Type B pancreatic cell (in vitro differentiated cells): ENCODE data around the gene RPS23. TPM values are rescaled to one million over a fixed set of nuclear protein-coding genes. Genes with fewer than 3 reads are reported as not detected.
"Not testable (repeated sequence)": the region's sequence is repeated elsewhere in the genome, so short reads cannot be mapped to it uniquely, and the experiment has no call there.

ENCODE experiments used
- DNase-seq: peaks from one replicate; pipeline ENCODE4 v3.0.0; 2021; ENCODE audit warnings: mixed read lengths; ENCODE audit not compliant: unreplicated experiment; ENCODE audit errors: extremely low spot score
- H3K27ac Mint-ChIP-seq: 2 replicates; pipeline ENCODE4 v1.8.0; 2021; ENCODE audit warnings: mild to moderate bottlenecking, mixed read lengths
- H3K27me3 Mint-ChIP-seq: 2 replicates; pipeline ENCODE4 v1.8.0; 2021; ENCODE audit warnings: mixed read lengths
- H3K36me3 Mint-ChIP-seq: 2 replicates; pipeline ENCODE4 v1.8.0; 2021; ENCODE audit warnings: mixed read lengths
- H3K4me1 Mint-ChIP-seq: one replicate; pipeline ENCODE4 v1.8.0; 2021; ENCODE audit warnings: mixed read lengths; ENCODE audit not compliant: unreplicated experiment
- H3K4me3 Mint-ChIP-seq: 2 replicates; pipeline ENCODE4 v1.8.0; 2021; ENCODE audit warnings: mild to moderate bottlenecking, mixed read lengths
- H3K9me3 Mint-ChIP-seq: 2 replicates; pipeline ENCODE4 v1.8.0; 2021; ENCODE audit warnings: mixed read lengths
- CTCF ChIP-seq: fragments of 200-600 bp; sonication (generic); conservative IDR thresholded peaks from 2 replicates; pipeline ENCODE4 v1.5.0; 2021; ENCODE audit warnings: antibody characterized with exemption, mild to moderate bottlenecking
- total RNA-seq: library from RNA; stranded (reverse); gene quantifications from 2 replicates; pipeline ENCODE4 v1.2.1, GENCODE V29; 2021; ENCODE audit warnings: low replicate concordance

Gene RPS23
- total RNA-seq, 1 donor from 2014 or later = 2,642 TPM

DNA sequence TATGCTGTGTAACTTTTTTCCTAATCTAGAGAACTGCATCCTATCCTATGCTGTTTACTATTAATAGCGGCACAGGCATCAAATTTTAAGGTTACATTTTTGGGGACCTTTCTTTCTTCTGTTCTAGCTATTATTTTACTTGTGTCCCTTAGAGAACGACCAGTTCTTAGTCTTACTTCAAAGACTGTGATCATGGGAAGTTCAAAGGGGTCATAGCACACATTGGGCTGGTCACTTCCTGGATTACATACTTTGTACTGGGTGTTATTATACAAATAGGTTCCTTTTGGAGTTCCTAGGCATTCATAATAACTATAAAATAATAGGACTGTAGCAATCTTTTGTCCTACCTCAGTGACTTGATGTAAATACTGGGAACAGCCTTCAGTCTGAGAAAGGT lies 8.8 kb downstream of the RPS23 start:
- Mint-ChIP-seq H3K4me1 (peaks cover 12% of the 10 kb centered on the region), H3K36me3 (peaks cover 45% of the 10 kb centered on the region)
- not testable (repeated sequence) for H3K9me3 Mint-ChIP-seq, DNase-seq, H3K27me3 Mint-ChIP-seq, H3K27ac Mint-ChIP-seq, H3K4me3 Mint-ChIP-seq

DNA sequence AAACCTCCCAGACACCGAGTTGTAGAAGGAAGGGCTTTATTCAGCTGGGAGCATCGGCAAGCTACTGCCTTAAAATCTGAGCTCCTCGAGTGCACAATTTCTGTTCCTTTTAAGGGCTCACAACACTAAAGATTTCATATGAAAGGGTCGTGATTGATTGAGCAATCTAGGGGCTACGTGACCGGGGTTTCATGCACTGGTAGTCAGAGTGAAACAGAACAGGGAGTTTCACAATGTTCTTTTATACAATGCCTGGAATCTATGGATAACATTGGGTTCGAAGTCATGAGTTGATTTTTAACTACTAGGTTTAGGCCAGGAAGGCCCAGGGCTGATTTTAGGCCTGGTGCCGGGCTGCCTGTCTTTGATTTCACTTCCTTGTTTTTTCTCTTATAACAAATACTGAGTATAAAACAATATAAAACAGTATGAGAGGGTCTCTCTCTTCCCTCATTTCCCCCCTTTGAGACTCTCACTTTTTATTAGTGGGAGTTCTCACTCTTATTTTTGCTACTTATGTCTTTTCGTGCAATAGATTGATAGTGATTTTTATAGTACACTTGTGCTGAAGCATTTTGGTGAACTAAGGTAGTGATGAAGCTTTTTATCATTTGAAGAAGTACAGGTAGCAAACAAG lies 10.7 kb downstream of the RPS23 start:
- not testable (repeated sequence) for H3K4me1 Mint-ChIP-seq, H3K27ac Mint-ChIP-seq, H3K4me3 Mint-ChIP-seq, H3K9me3 Mint-ChIP-seq, H3K27me3 Mint-ChIP-seq, DNase-seq
- H3K36me3 Mint-ChIP-seq = peaks cover 30% of the 10 kb centered on the region

DNA sequence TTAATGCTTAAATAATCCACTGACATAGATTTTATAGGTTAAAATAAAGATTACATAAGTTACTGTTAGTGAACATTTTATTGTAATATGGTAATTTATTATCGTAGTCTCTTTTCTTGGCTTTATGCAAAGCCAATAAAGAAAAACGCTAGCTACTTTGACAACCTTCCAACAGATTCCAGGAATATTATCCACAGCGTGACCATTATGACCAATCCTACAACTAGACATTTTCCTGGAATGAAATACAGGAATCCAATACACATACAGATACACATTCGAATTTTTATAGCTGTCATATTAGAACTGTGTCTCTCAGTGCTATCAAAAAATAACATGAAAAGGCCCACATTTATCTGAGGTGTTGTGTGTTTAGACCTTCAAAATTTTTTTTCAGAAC lies 13.1 kb downstream of the RPS23 start:
- no peak for TF ChIP-seq CTCF
- Mint-ChIP-seq H3K27me3 (no peaks in the 10 kb centered on the region), H3K36me3 (peaks cover 22% of the 10 kb centered on the region), H3K4me1 (no peaks in the 10 kb centered on the region), H3K4me3 (no peak overlapping the region), H3K27ac (no peak overlapping the region), H3K9me3 (peaks cover 4% of the 10 kb centered on the region)
- no peak for DNase-seq

DNA sequence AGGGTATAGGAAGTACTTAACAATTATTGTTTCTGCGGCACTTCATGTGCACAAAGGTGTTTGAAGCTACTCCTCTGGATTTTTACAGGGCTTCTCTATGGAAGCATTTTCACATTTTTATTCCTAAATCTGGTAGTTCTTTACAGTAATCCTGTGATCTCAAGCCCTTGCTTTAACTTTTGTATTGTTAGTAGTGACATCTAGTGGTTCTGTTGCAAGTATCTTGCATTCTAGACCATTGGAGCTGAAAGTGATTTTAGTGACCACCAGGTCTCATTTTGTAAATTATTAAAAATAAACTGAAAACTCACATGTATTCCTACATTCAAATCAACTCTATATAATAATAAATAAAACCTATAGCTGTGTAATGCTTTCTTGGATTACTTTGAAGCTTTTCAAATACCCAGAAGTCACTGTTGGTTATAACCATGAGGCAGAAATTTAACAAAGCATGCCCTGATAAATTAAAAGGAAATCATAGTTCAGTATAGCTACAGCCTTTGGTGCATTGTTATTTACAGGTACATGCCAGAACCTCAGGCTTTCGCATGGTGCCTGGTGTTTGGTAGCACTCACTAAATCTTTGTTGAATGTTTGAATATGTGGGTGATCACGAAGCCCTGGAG lies 18.9 kb downstream of the RPS23 start:
- DNase-seq = no peak
- Mint-ChIP-seq H3K36me3 (no peaks in the 10 kb centered on the region), H3K27ac (no peak overlapping the region), H3K27me3 (no peaks in the 10 kb centered on the region), H3K4me1 (peaks cover 4% of the 10 kb centered on the region), H3K9me3 (no peaks in the 10 kb centered on the region), H3K4me3 (no peak overlapping the region)
- TF ChIP-seq CTCF = peak; percentile 69

GRCh38 chr5:82257729-82258128 lies 20.4 kb downstream of the RPS23 start:
- no peak overlapping the region for H3K4me3 Mint-ChIP-seq
- no peaks in the 10 kb centered on the region for H3K27me3 Mint-ChIP-seq
- no peak for DNase-seq
- H3K27ac Mint-ChIP-seq = no peak overlapping the region
- no peak for TF ChIP-seq CTCF
- no peaks in the 10 kb centered on the region for H3K9me3 Mint-ChIP-seq
- H3K4me1 Mint-ChIP-seq = peaks cover 4% of the 10 kb centered on the region
- H3K36me3 Mint-ChIP-seq = no peaks in the 10 kb centered on the region

DNA sequence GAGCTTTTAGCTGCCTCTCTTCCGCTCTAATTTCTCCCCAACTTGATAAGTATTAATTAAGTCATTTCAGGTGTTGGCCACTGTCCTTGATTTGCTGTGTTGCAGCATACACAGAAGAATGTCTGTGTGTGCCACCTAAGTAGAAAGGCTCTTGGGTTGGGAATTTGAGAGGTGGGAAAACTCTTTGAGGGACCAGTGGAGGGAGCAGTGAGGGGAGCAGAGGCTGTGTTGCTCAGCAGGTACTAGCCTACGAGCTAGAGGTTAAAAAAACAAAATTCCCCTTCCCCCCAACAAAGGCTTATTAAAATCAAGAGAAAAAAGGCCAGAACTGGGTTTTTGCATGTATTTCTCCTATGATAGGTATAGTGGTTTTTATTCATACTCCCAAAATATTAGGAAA lies 20.9 kb downstream of the RPS23 start:
- no peaks in the 10 kb centered on the region for H3K9me3 Mint-ChIP-seq
- H3K4me3 Mint-ChIP-seq = no peak overlapping the region
- no peaks in the 10 kb centered on the region for H3K36me3 Mint-ChIP-seq
- TF ChIP-seq CTCF = no peak
- no peak overlapping the region for H3K27ac Mint-ChIP-seq
- no peak for DNase-seq
- no peaks in the 10 kb centered on the region for H3K27me3 Mint-ChIP-seq
- H3K4me1 Mint-ChIP-seq = peaks cover 4% of the 10 kb centered on the region
